ENCODE data around the gene CORO7.
"Not testable (repeated sequence)": the region's sequence is repeated elsewhere in the genome, so short reads cannot be mapped to it uniquely, and the experiment has no call there.

CORO7 gene

GRCh38 chr16:4407543-4408322 lies 8.7 kb downstream of the CORO7 start:
- no peaks in the 10 kb centered on the region for H3K9me3 ChIP-seq (ENCODE audit: control insufficient read depth, insufficient read depth, low read length)
- H3K4me1 ChIP-seq (ENCODE audit: control insufficient read depth, insufficient read depth, low read length), result no peaks in the 10 kb centered on the region
- H3K27me3 ChIP-seq (ENCODE audit: control insufficient read depth, insufficient read depth, low read length), result no peaks in the 10 kb centered on the region
- H3K36me3 ChIP-seq (ENCODE audit: control insufficient read depth, insufficient read depth, low read length), result peaks cover 24% of the 10 kb centered on the region
- no peak overlapping the region for H3K9ac ChIP-seq (ENCODE audit: low read depth, low read length)
- no peak overlapping the region for H3K4me3 ChIP-seq (ENCODE audit: low read depth, low read length)

- Histone ChIP-seq H3K4me3 (ENCODE audit: low read depth, low read length) (no peak overlapping the region), H3K9ac (ENCODE audit: low read depth, low read length) (no peak overlapping the region), H3K27me3 (ENCODE audit: control insufficient read depth, insufficient read depth, low read length) (no peaks in the 10 kb centered on the region), H3K4me1 (ENCODE audit: control insufficient read depth, insufficient read depth, low read length) (no peaks in the 10 kb centered on the region), H3K36me3 (ENCODE audit: control insufficient read depth, insufficient read depth, low read length) (peaks cover 17% of the 10 kb centered on the region), H3K9me3 (ENCODE audit: control insufficient read depth, insufficient read depth, low read length) (no peaks in the 10 kb centered on the region)
Measured at GRCh38 chr16:4404967-4405696, 11.3 kb downstream of the CORO7 start.

DNA sequence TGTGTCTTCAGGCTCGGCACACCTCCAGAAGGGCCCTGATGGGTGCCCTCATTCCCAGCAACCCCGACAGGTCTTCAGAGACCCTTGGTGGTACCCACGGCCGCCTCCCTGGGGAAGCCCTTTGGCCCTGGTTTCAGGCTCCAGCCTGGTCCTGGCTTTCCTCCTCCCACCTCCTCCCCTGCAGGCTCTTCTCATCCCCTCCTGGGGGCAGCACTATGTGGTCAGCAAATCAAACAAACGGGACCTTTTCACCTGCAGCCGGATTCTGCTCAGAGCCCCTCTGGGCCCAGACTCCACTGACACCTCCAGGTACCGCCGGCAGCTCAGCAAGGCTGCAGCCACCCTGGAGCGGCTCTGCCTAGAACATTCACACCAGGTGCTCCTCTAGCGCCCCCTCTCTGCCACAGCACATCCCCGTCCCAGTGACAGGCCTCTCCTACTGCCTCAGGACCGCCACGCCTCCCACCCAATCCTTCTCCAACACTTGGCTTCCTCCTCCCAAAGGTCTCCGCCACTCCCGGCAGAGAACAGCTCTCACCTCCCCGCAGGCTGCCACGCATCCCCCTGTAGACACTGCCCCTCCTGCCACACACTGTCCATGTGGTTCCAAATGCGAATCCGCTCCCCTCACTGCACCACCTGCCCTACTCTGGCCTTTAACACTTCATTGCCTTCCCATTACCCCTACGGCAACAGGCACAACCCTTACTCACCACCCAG lies 12.0 kb downstream of the CORO7 start:
- peaks cover 17% of the 10 kb centered on the region for H3K36me3 ChIP-seq (ENCODE audit: control insufficient read depth, insufficient read depth, low read length)

GRCh38 chr16:4403133-4403949 lies 13.1 kb downstream of the CORO7 start:
- H3K9me3 ChIP-seq (ENCODE audit: control insufficient read depth, insufficient read depth, low read length), result no peaks in the 10 kb centered on the region
- no peaks in the 10 kb centered on the region for H3K4me1 ChIP-seq (ENCODE audit: control insufficient read depth, insufficient read depth, low read length)
- H3K27me3 ChIP-seq (ENCODE audit: control insufficient read depth, insufficient read depth, low read length), result no peaks in the 10 kb centered on the region
- H3K36me3 ChIP-seq (ENCODE audit: control insufficient read depth, insufficient read depth, low read length), result peaks cover 17% of the 10 kb centered on the region
- H3K4me3 ChIP-seq (ENCODE audit: low read depth, low read length), result no peak overlapping the region
- H3K9ac ChIP-seq (ENCODE audit: low read depth, low read length), result no peak overlapping the region

More for the DNA sequence above, 12.0 kb downstream of the CORO7 start:
- Histone ChIP-seq H3K9me3 (ENCODE audit: control insufficient read depth, insufficient read depth, low read length) (no peaks in the 10 kb centered on the region), H3K27me3 (ENCODE audit: control insufficient read depth, insufficient read depth, low read length) (no peaks in the 10 kb centered on the region), H3K4me3 (ENCODE audit: low read depth, low read length) (no peak overlapping the region), H3K4me1 (ENCODE audit: control insufficient read depth, insufficient read depth, low read length) (no peaks in the 10 kb centered on the region), H3K9ac (ENCODE audit: low read depth, low read length) (no peak overlapping the region)

GRCh38 chr16:4402439-4403132 lies 13.8 kb downstream of the CORO7 start:
- no peaks in the 10 kb centered on the region for H3K27me3 ChIP-seq (ENCODE audit: control insufficient read depth, insufficient read depth, low read length)
- peaks cover 9% of the 10 kb centered on the region for H3K36me3 ChIP-seq (ENCODE audit: control insufficient read depth, insufficient read depth, low read length)
- H3K9ac ChIP-seq (ENCODE audit: low read depth, low read length), result no peak overlapping the region
- no peak overlapping the region for H3K4me3 ChIP-seq (ENCODE audit: low read depth, low read length)
- H3K9me3 ChIP-seq (ENCODE audit: control insufficient read depth, insufficient read depth, low read length), result no peaks in the 10 kb centered on the region
- H3K4me1 ChIP-seq (ENCODE audit: control insufficient read depth, insufficient read depth, low read length), result no peaks in the 10 kb centered on the region

- no peak overlapping the region for H3K9ac ChIP-seq (ENCODE audit: low read depth, low read length)
- H3K36me3 ChIP-seq (ENCODE audit: control insufficient read depth, insufficient read depth, low read length), result peaks cover 6% of the 10 kb centered on the region
Measured at GRCh38 chr16:4401510-4401909, 14.9 kb downstream of the CORO7 start.

DNA sequence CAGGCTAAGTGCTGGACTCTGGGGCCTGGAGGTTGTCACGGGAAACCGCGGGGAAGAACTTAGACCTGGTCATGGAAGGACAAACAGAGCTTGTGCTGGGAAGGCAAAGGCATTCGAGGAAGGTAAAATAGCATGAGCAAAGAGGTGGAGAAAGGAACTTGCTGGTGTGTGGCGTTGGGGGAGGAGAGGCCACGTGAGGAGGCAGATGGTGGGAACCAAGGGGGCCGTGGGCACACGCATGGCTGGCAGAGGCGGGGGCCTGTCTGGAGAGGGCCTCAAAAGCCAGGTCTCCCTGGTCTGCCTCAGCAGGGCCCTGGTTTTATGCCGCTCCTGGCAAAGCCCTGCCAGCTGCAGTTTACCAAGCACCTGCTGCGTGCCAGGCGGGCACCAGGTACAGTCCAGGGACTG lies 15.3 kb downstream of the CORO7 start:
- peaks cover 6% of the 10 kb centered on the region for H3K36me3 ChIP-seq (ENCODE audit: control insufficient read depth, insufficient read depth, low read length)
- H3K9me3 ChIP-seq (ENCODE audit: control insufficient read depth, insufficient read depth, low read length), result no peaks in the 10 kb centered on the region
- no peak overlapping the region for H3K9ac ChIP-seq (ENCODE audit: low read depth, low read length)
- no peaks in the 10 kb centered on the region for H3K27me3 ChIP-seq (ENCODE audit: control insufficient read depth, insufficient read depth, low read length)
- H3K4me1 ChIP-seq (ENCODE audit: control insufficient read depth, insufficient read depth, low read length), result no peaks in the 10 kb centered on the region
- no peak overlapping the region for H3K4me3 ChIP-seq (ENCODE audit: low read depth, low read length)

More at GRCh38 chr16:4401510-4401909, 14.9 kb downstream of the CORO7 start:
- Histone ChIP-seq H3K9me3 (ENCODE audit: control insufficient read depth, insufficient read depth, low read length) (no peaks in the 10 kb centered on the region), H3K4me1 (ENCODE audit: control insufficient read depth, insufficient read depth, low read length) (no peaks in the 10 kb centered on the region), H3K4me3 (ENCODE audit: low read depth, low read length) (no peak overlapping the region), H3K27me3 (ENCODE audit: control insufficient read depth, insufficient read depth, low read length) (no peaks in the 10 kb centered on the region)

DNA sequence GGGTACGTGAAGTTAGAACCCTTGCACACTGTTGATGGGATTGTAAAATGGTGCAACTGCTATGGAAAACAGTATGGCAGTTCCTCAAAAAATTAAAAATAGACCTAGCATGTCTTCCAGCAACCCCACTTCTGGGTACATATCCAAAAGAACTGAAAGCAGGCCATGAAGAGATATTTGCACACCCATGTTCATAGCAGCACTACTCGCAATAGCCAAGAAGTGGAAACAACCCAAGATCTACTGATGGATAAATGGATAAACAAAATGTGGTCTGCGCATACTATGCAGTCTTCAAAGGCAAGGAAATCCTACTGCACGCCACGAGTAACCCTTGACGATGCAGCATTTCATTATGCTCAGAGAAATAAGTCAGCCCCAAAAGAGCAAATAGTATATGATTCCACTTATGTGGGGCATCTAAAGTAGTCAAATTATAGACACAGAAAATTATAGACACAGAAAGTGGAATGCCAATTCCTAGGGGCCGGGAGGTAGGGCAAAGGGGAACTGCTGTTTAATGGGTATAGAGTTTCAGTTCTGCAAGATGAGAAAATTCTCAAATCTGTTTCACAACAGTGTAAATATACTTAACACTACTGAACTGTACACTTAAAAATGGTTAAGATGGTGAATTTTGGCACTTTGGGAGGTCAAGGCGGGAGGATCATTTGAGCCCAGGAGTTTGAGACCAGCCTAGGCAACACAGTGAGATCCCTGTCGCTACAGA lies 17.2 kb downstream of the CORO7 start:
- H3K36me3 ChIP-seq (ENCODE audit: control insufficient read depth, insufficient read depth, low read length), result peaks cover 6% of the 10 kb centered on the region
- no peak overlapping the region for H3K4me3 ChIP-seq (ENCODE audit: low read depth, low read length)
- H3K4me1 ChIP-seq (ENCODE audit: control insufficient read depth, insufficient read depth, low read length), result no peaks in the 10 kb centered on the region
- H3K9ac ChIP-seq (ENCODE audit: low read depth, low read length), result no peak overlapping the region
- no peaks in the 10 kb centered on the region for H3K27me3 ChIP-seq (ENCODE audit: control insufficient read depth, insufficient read depth, low read length)
- no peaks in the 10 kb centered on the region for H3K9me3 ChIP-seq (ENCODE audit: control insufficient read depth, insufficient read depth, low read length)

GRCh38 chr16:4395055-4395726 lies 21.2 kb downstream of the CORO7 start:
- H3K4me3 ChIP-seq (ENCODE audit: low read depth, low read length), result no peak overlapping the region
- H3K9me3 ChIP-seq (ENCODE audit: control insufficient read depth, insufficient read depth, low read length), result no peaks in the 10 kb centered on the region
- H3K36me3 ChIP-seq (ENCODE audit: control insufficient read depth, insufficient read depth, low read length), result peaks cover 6% of the 10 kb centered on the region
- H3K9ac ChIP-seq (ENCODE audit: low read depth, low read length), result no peak overlapping the region
- peaks cover 13% of the 10 kb centered on the region for H3K4me1 ChIP-seq (ENCODE audit: control insufficient read depth, insufficient read depth, low read length)
- H3K27me3 ChIP-seq (ENCODE audit: control insufficient read depth, insufficient read depth, low read length), result no peaks in the 10 kb centered on the region

- not testable (repeated sequence) for H3K27me3 ChIP-seq (ENCODE audit: control insufficient read depth, insufficient read depth, low read length); H3K4me3 ChIP-seq (ENCODE audit: low read depth, low read length); H3K9me3 ChIP-seq (ENCODE audit: control insufficient read depth, insufficient read depth, low read length); H3K9ac ChIP-seq (ENCODE audit: low read depth, low read length)
- Histone ChIP-seq H3K4me1 (ENCODE audit: control insufficient read depth, insufficient read depth, low read length) (peaks cover 21% of the 10 kb centered on the region), H3K36me3 (ENCODE audit: control insufficient read depth, insufficient read depth, low read length) (peaks cover 11% of the 10 kb centered on the region)
Measured at GRCh38 chr16:4393850-4394249, 22.5 kb downstream of the CORO7 start.
